ENCODE results near the gene SAFB2.

- TF ChIP-seq POLR2AphosphoS5 (IDR thresholded peaks at IDR 0.05) (no peak), CTCF (IDR thresholded peaks at IDR 0.05; ENCODE audit: poor library complexity, severe bottlenecking) (no peak), SMC3 (conservative IDR thresholded peaks at IDR 0.05; ENCODE audit: poor library complexity) (no peak), EZH2 (IDR thresholded peaks at IDR 0.05; ENCODE audit: borderline replicate concordance, insufficient read depth, low read length, poor library complexity, severe bottlenecking) (no peak)
- TF ChIP-seq, protein P1, sequence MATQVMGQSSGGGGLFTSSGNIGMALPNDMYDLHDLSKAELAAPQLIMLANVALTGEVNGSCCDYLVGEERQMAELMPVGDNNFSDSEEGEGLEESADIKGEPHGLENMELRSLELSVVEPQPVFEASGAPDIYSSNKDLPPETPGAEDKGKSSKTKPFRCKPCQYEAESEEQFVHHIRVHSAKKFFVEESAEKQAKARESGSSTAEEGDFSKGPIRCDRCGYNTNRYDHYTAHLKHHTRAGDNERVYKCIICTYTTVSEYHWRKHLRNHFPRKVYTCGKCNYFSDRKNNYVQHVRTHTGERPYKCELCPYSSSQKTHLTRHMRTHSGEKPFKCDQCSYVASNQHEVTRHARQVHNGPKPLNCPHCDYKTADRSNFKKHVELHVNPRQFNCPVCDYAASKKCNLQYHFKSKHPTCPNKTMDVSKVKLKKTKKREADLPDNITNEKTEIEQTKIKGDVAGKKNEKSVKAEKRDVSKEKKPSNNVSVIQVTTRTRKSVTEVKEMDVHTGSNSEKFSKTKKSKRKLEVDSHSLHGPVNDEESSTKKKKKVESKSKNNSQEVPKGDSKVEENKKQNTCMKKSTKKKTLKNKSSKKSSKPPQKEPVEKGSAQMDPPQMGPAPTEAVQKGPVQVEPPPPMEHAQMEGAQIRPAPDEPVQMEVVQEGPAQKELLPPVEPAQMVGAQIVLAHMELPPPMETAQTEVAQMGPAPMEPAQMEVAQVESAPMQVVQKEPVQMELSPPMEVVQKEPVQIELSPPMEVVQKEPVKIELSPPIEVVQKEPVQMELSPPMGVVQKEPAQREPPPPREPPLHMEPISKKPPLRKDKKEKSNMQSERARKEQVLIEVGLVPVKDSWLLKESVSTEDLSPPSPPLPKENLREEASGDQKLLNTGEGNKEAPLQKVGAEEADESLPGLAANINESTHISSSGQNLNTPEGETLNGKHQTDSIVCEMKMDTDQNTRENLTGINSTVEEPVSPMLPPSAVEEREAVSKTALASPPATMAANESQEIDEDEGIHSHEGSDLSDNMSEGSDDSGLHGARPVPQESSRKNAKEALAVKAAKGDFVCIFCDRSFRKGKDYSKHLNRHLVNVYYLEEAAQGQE (IDR thresholded peaks at IDR 0.05; ENCODE audit: borderline replicate concordance): no peak
These were observed 41.9 kb upstream of the SAFB2 start for GRCh38 chr19:5664515-5664914.
